Right cardiac atrium (tissue), 5 donors: ENCODE data around the gene DEGS2. TPM values are rescaled to one million over a fixed set of nuclear protein-coding genes. Genes with fewer than 3 reads are reported as not detected.

Experiments
- ATAC-seq, 2 donors: fragments of 200-7000 bp; cut with Tn5 transposase; one replicate each; pipeline versions ENCODE4 v1.8.0 to v1.9.1; 2020; ENCODE audit warnings: moderate library complexity in 2 of 2, mild to moderate bottlenecking in 1 of 2
- DNase-seq, 3 donors: peaks; one replicate each; pipeline ENCODE4 v3.0.0-alpha.2; 2020
- H3K27ac ChIP-seq: one replicate; pipeline ENCODE4 v1.5.1; 2013; ENCODE audit warnings: mild to moderate bottlenecking, low read length, control low read depth, moderate library complexity
- H3K27me3 ChIP-seq: one replicate; pipeline ENCODE4 v1.6.1; 2013; ENCODE audit not compliant: control insufficient read depth, insufficient read depth
- H3K4me1 ChIP-seq: one replicate; pipeline ENCODE4 v1.6.1; 2013; ENCODE audit warnings: low read length; ENCODE audit not compliant: control insufficient read depth, insufficient read depth
- H3K4me3 ChIP-seq: one replicate; pipeline ENCODE4 v1.5.1; 2013; ENCODE audit warnings: low read length, control low read depth
- H3K9me3 ChIP-seq: one replicate; pipeline ENCODE4 v1.6.1; 2013; ENCODE audit warnings: low read length; ENCODE audit not compliant: control insufficient read depth
- WGBS: extraction: QIAGEN DNeasy Blood & Tissue Kit; methylation state at CpG from one replicate; pipeline ENCODE4 v1.1.7; 2013; 5-methylcytosine and 5-hydroxymethylcytosine counted together
- intact Hi-C, 4 donors: fragments of 100-400 bp; cut with DNase I; formaldehyde crosslinking; loops; one replicate each; pipeline versions ENCODE4 v1.11.0 to v1.14.0; 2022 to 2023
- polyA plus RNA-seq: library from polyadenylated mRNA; stranded (reverse); fragments of 200-250 nt; gene quantifications from one replicate; pipeline ENCODE4 v1.2.3, GENCODE V29; 2013
- total RNA-seq, 4 donors: library from RNA; stranded (reverse); fragmentation: NEBNext Ultra II Directional; extraction: Animal tissue kit (Norgen Biotek cat#: 25700); gene quantifications; one replicate each; pipeline ENCODE4 v1.2.1, GENCODE V29; 2021
- donor health status: healthy with polysubstance abuse.
- donor health status: DM: no; HTN: yes; CAD: no.
- donor health status: DM: no; HTN: no; CAD: no.
- donor health status: DM: no; HTN: yes; CAD: no; lungs with severe emphysema.
- donor health status: DM: yes; HTN: yes; CAD: no.

The DEGS2 gene
- total and polyA plus RNA-seq, 5 donors, result 0.11 to 0.42 (median 0.30) TPM; not detected in 1

GRCh38 chr14:100178691-100179090 lies 19.2 kb upstream of the DEGS2 start:
- ATAC-seq (no peak), DNase-seq (peak in 1 of 3 donors; percentile 18)
- Histone ChIP-seq H3K27me3 (no peaks in the 10 kb centered on the region), H3K27ac (no peak overlapping the region), H3K4me1 (no peaks in the 10 kb centered on the region), H3K9me3 (no peaks in the 10 kb centered on the region), H3K4me3 (no peak overlapping the region)
- 97% methylated on average over 7 of the region's 7 CpGs for WGBS
- intact Hi-C loops, result no loop called here

GRCh38 chr14:100176811-100177327 lies 17.4 kb upstream of the DEGS2 start:
- Histone ChIP-seq H3K27ac (no peak overlapping the region), H3K4me3 (no peak overlapping the region), H3K4me1 (no peaks in the 10 kb centered on the region), H3K27me3 (no peaks in the 10 kb centered on the region), H3K9me3 (no peaks in the 10 kb centered on the region)
- WGBS, result 93% methylated on average over 14 of the region's 14 CpGs
- peak in 2 of 3 donors; percentile 42 to 46 for DNase-seq
- ATAC-seq, result no peak
- intact Hi-C loops, result no loop called here

GRCh38 chr14:100173353-100173752 lies 13.9 kb upstream of the DEGS2 start:
- Histone ChIP-seq H3K27ac (no peak overlapping the region), H3K4me1 (no peaks in the 10 kb centered on the region), H3K27me3 (no peaks in the 10 kb centered on the region), H3K9me3 (no peaks in the 10 kb centered on the region), H3K4me3 (no peak overlapping the region)
- DNase-seq (peak in 2 of 3 donors; percentile 9 to 18), ATAC-seq (no peak)
- WGBS, result 69% methylated on average over 7 of the region's 7 CpGs
- intact Hi-C loops, result no loop called here

GRCh38 chr14:100172811-100173210 lies 13.4 kb upstream of the DEGS2 start:
- no peak overlapping the region for H3K4me3 ChIP-seq
- no peaks in the 10 kb centered on the region for H3K9me3 ChIP-seq
- no peak for ATAC-seq
- 76% methylated on average over 5 of the region's 5 CpGs for WGBS
- H3K4me1 ChIP-seq, result no peaks in the 10 kb centered on the region
- H3K27me3 ChIP-seq, result no peaks in the 10 kb centered on the region
- no peak overlapping the region for H3K27ac ChIP-seq
- no peak for DNase-seq
- intact Hi-C loops, result no loop called here

GRCh38 chr14:100170880-100171279 lies 11.4 kb upstream of the DEGS2 start:
- Histone ChIP-seq H3K27me3 (no peaks in the 10 kb centered on the region), H3K4me3 (no peak overlapping the region), H3K9me3 (no peaks in the 10 kb centered on the region), H3K27ac (no peak overlapping the region), H3K4me1 (no peaks in the 10 kb centered on the region)
- no peak for ATAC-seq
- WGBS, result 91% methylated on average over 2 of the region's 2 CpGs
- peak in 1 of 3 donors; percentile 12 for DNase-seq
- intact Hi-C loops, result no loop called here

- Histone ChIP-seq H3K9me3 (no peaks in the 10 kb centered on the region), H3K27ac (no peak overlapping the region), H3K4me3 (no peak overlapping the region), H3K4me1 (no peaks in the 10 kb centered on the region), H3K27me3 (no peaks in the 10 kb centered on the region)
- ATAC-seq, result no peak
- peak in 1 of 3 donors; percentile 32 for DNase-seq
- intact Hi-C loops, result no loop called here
- WGBS, result 80% methylated on average over 1 of the region's 1 CpG
These were observed 9.1 kb upstream of the DEGS2 start for GRCh38 chr14:100168506-100168905.

GRCh38 chr14:100165831-100166440 lies 6.5 kb upstream of the DEGS2 start:
- ATAC-seq, result peak in 1 of 2 donors; percentile 8
- WGBS, result 31% methylated on average over 16 of the region's 16 CpGs
- peak in 2 of 3 donors; percentile 24 to 69 for DNase-seq
- peak overlapping the region; percentile 46 for H3K4me3 ChIP-seq
- no peaks in the 10 kb centered on the region for H3K27me3 ChIP-seq
- no peak overlapping the region for H3K27ac ChIP-seq
- intact Hi-C loops, result no loop called here
- H3K9me3 ChIP-seq, result no peaks in the 10 kb centered on the region
- H3K4me1 ChIP-seq, result no peaks in the 10 kb centered on the region

- DNase-seq (peak; percentile 23 to 74 (median 64)), ATAC-seq (peak; percentile 64 to 78)
- WGBS, result 44% methylated on average over 27 of the region's 27 CpGs
- Histone ChIP-seq H3K27me3 (no peaks in the 10 kb centered on the region), H3K9me3 (no peaks in the 10 kb centered on the region), H3K4me3 (no peak overlapping the region), H3K4me1 (no peaks in the 10 kb centered on the region), H3K27ac (no peak overlapping the region)
- intact Hi-C loops, result no loop called here
These were observed 5.9 kb upstream of the DEGS2 start for GRCh38 chr14:100165376-100165775.

GRCh38 chr14:100160534-100160916 lies 1.1 kb upstream of the DEGS2 start:
- ATAC-seq (peak in 1 of 2 donors; percentile 42), DNase-seq (peak; percentile 22 to 62 (median 37))
- H3K4me3 ChIP-seq, result no peak overlapping the region
- no peaks in the 10 kb centered on the region for H3K9me3 ChIP-seq
- H3K4me1 ChIP-seq, result no peaks in the 10 kb centered on the region
- intact Hi-C loops, result no loop called here
- H3K27me3 ChIP-seq, result no peaks in the 10 kb centered on the region
- 81% methylated on average over 7 of the region's 7 CpGs for WGBS
- H3K27ac ChIP-seq, result no peak overlapping the region

- ATAC-seq (no peak), DNase-seq (no peak)
- WGBS, result 10% methylated on average over 39 of the region's 39 CpGs
- H3K4me3 ChIP-seq, result peak overlapping the region; percentile 32
- intact Hi-C loops, result no loop called here
- H3K9me3 ChIP-seq, result no peaks in the 10 kb centered on the region
- no peaks in the 10 kb centered on the region for H3K4me1 ChIP-seq
- no peak overlapping the region for H3K27ac ChIP-seq
- H3K27me3 ChIP-seq, result no peaks in the 10 kb centered on the region
These were observed 554 bp upstream of the DEGS2 start for GRCh38 chr14:100159865-100160533.

GRCh38 chr14:100158566-100159093 lies 815 bp downstream of the DEGS2 start:
- peak; percentile 9 to 41 (median 19) for DNase-seq
- WGBS, result 15% methylated on average over 32 of the region's 32 CpGs

More at GRCh38 chr14:100158566-100159093, 815 bp downstream of the DEGS2 start:
- Histone ChIP-seq H3K9me3 (no peaks in the 10 kb centered on the region), H3K27ac (no peak overlapping the region), H3K4me3 (peak overlapping the region; percentile 32), H3K4me1 (no peaks in the 10 kb centered on the region), H3K27me3 (no peaks in the 10 kb centered on the region)
- intact Hi-C loops, result no loop called here
- no peak for ATAC-seq
